ENCODE measurements around the gene IMMP2L.
"Not testable (repeated sequence)": the region's sequence is repeated elsewhere in the genome, so short reads cannot be mapped to it uniquely, and the experiment has no call there.

Gene IMMP2L

GRCh38 chr7:111261496-111261895 is 300.8 kb downstream of the IMMP2L start:
- no peaks in the 10 kb centered on the region for H3K27me3 ChIP-seq (ENCODE audit: insufficient read depth, poor library complexity, severe bottlenecking)
- TF ChIP-seq CTCF (IDR thresholded peaks at IDR 0.05; ENCODE audit: poor library complexity, severe bottlenecking), result no peak
- H3K36me3 ChIP-seq (ENCODE audit: low read depth), result no peaks in the 10 kb centered on the region
- DNase-seq (ENCODE audit: low spot score) (no peak), ATAC-seq (ENCODE audit: low read depth) (no peak)
- H3K27ac ChIP-seq (ENCODE audit: poor library complexity, severe bottlenecking), result no peak overlapping the region
- no peak overlapping the region for H3K4me3 ChIP-seq (ENCODE audit: severe bottlenecking)
- H3K9me3 ChIP-seq (ENCODE audit: severe bottlenecking), result no peaks in the 10 kb centered on the region
- no peaks in the 10 kb centered on the region for H3K4me1 ChIP-seq (ENCODE audit: insufficient read depth, poor library complexity, severe bottlenecking)

DNA sequence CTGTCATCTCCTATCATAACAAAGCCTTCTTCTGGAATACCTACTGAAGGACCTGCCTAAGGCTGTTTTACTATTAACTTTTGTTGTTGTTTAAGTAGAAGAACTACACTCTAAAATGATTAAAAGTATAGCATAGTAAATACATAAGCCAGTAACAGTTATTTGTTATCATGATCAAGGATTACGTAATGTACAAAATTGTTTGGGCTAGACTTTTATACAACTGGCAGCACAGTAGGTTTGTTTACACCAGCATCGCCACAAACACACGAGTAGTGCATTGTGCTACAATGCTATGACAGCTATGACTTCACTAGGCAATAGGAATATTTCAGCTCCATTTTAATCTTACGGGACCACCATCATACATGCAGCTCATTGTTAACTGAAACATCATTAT is 302.3 kb downstream of the IMMP2L start:
- Histone ChIP-seq H3K36me3 (ENCODE audit: low read depth) (no peaks in the 10 kb centered on the region), H3K27me3 (ENCODE audit: insufficient read depth, poor library complexity, severe bottlenecking) (no peaks in the 10 kb centered on the region), H3K9me3 (ENCODE audit: severe bottlenecking) (no peaks in the 10 kb centered on the region), H3K4me1 (ENCODE audit: insufficient read depth, poor library complexity, severe bottlenecking) (no peaks in the 10 kb centered on the region), H3K27ac (ENCODE audit: poor library complexity, severe bottlenecking) (no peak overlapping the region), H3K4me3 (ENCODE audit: severe bottlenecking) (no peak overlapping the region)
- ATAC-seq (ENCODE audit: low read depth) (no peak), DNase-seq (ENCODE audit: low spot score) (no peak)
- TF ChIP-seq CTCF (IDR thresholded peaks at IDR 0.05; ENCODE audit: poor library complexity, severe bottlenecking), result no peak

GRCh38 chr7:111256391-111256790 is 305.9 kb downstream of the IMMP2L start:
- ATAC-seq (ENCODE audit: low read depth), result no peak

DNA sequence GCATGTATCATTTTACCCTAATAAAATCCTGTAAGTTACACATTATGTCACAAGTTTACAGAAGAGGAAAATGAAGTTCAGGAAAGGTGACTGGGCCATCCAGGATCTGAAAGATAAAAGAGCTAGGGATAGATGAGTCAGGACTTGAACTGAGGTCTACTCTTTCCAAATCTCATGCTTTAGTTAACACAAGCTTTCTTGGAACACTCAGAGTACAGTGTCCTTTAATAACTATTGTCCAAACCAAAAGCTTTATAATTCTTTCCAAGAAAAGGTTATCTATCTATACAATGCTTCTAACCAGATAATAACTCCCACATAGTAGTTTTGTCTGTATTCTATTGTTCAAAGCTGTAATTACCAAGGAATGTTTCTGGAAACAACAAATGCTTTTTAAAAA is 306.7 kb downstream of the IMMP2L start:
- H3K4me3 ChIP-seq (ENCODE audit: severe bottlenecking), result no peak overlapping the region
- H3K27me3 ChIP-seq (ENCODE audit: insufficient read depth, poor library complexity, severe bottlenecking), result no peaks in the 10 kb centered on the region
- TF ChIP-seq CTCF (IDR thresholded peaks at IDR 0.05; ENCODE audit: poor library complexity, severe bottlenecking), result no peak
- DNase-seq (ENCODE audit: low spot score) (no peak), ATAC-seq (ENCODE audit: low read depth) (peak; percentile 40; the same call in 1 of the 3 replicates)
- no peak overlapping the region for H3K27ac ChIP-seq (ENCODE audit: poor library complexity, severe bottlenecking)
- H3K9me3 ChIP-seq (ENCODE audit: severe bottlenecking), result no peaks in the 10 kb centered on the region
- no peaks in the 10 kb centered on the region for H3K36me3 ChIP-seq (ENCODE audit: low read depth)
- H3K4me1 ChIP-seq (ENCODE audit: insufficient read depth, poor library complexity, severe bottlenecking), result no peaks in the 10 kb centered on the region

More at GRCh38 chr7:111256391-111256790, 305.9 kb downstream of the IMMP2L start:
- no peak for TF ChIP-seq CTCF (IDR thresholded peaks at IDR 0.05; ENCODE audit: poor library complexity, severe bottlenecking)
- Histone ChIP-seq H3K27ac (ENCODE audit: poor library complexity, severe bottlenecking) (no peak overlapping the region), H3K27me3 (ENCODE audit: insufficient read depth, poor library complexity, severe bottlenecking) (no peaks in the 10 kb centered on the region), H3K4me1 (ENCODE audit: insufficient read depth, poor library complexity, severe bottlenecking) (no peaks in the 10 kb centered on the region), H3K9me3 (ENCODE audit: severe bottlenecking) (no peaks in the 10 kb centered on the region), H3K4me3 (ENCODE audit: severe bottlenecking) (no peak overlapping the region), H3K36me3 (ENCODE audit: low read depth) (no peaks in the 10 kb centered on the region)
- DNase-seq (ENCODE audit: low spot score), result no peak

- not testable (repeated sequence) for H3K36me3 ChIP-seq (ENCODE audit: low read depth); ATAC-seq (ENCODE audit: low read depth)
Measured at GRCh38 chr7:111251365-111251764, 310.9 kb downstream of the IMMP2L start.

DNA sequence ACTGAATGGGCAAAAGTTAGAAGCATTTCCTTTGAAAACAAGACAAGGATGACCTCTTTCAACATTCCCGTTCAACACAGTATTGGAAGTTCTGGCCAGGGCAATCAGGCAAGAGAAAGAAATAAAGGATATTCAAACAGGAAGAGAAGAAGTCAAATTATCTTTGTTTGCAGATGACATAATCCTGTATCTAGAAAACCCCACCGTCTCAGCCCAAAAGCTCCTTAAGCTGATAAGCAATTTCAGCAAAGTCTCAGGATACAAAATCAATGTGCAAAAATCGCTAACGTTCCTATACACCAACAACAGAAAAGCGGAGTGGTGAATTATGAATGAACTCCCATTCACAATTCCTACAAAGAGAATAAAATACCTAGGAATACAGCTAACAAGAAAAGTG is 312.5 kb downstream of the IMMP2L start:
- H3K4me3 ChIP-seq (ENCODE audit: severe bottlenecking); H3K27ac ChIP-seq (ENCODE audit: poor library complexity, severe bottlenecking); H3K36me3 ChIP-seq (ENCODE audit: low read depth); H3K9me3 ChIP-seq (ENCODE audit: severe bottlenecking); H3K4me1 ChIP-seq (ENCODE audit: insufficient read depth, poor library complexity, severe bottlenecking); ATAC-seq (ENCODE audit: low read depth); H3K27me3 ChIP-seq (ENCODE audit: insufficient read depth, poor library complexity, severe bottlenecking); DNase-seq (ENCODE audit: low spot score): not testable (repeated sequence)

More at GRCh38 chr7:111251365-111251764, 310.9 kb downstream of the IMMP2L start:
- H3K27ac ChIP-seq (ENCODE audit: poor library complexity, severe bottlenecking); H3K4me3 ChIP-seq (ENCODE audit: severe bottlenecking); H3K9me3 ChIP-seq (ENCODE audit: severe bottlenecking); H3K27me3 ChIP-seq (ENCODE audit: insufficient read depth, poor library complexity, severe bottlenecking); H3K4me1 ChIP-seq (ENCODE audit: insufficient read depth, poor library complexity, severe bottlenecking); DNase-seq (ENCODE audit: low spot score): not testable (repeated sequence)

Measured in RWPE2 (cell line).